ENCODE data around the gene CRYBG1. TPM values are rescaled to one million over a fixed set of nuclear protein-coding genes. Genes with fewer than 3 reads are reported as not detected.

CRYBG1 gene
- total and polyA plus RNA-seq, 10 of the 15 experiments (the other 5 are each of a cell fraction or from before 2014, with no cell fraction given), result 6.5 to 57.0 (median 25.2) TPM

DNA sequence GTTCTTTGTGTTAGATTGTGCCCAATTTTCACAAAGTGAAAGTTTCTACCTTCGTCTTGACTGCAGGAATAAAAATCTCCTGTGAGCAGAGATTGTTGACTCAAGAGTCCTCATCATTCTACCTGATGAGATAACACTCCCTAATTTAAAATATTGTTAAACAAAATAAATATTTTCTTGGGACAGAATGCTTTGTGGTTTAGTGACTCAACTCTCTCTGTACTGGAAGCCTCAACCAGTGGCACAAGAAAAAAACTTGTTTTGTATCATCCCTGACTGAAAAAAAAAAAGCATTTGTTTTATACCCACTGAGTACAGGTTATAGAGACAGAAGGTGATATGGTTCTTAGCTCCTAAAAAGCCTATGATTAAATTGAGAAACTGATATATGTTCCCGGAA lies 78.9 kb downstream of the CRYBG1 start:
- Histone ChIP-seq H3K27me3 (replicated peaks in 1 of 2; ENCODE audit: control insufficient read depth in 2 of 2, insufficient read depth in 2 of 2, low read length in 1 of 2) (no peaks in the 10 kb centered on the region; a peak in 2 of 4 replicates), H3K9me3 (replicated peaks; ENCODE audit: control insufficient read depth, insufficient read depth, low read length) (no peaks in the 10 kb centered on the region), H3K79me2 (ENCODE audit: control insufficient read depth, insufficient read depth, low read length) (no peaks in the 10 kb centered on the region), H2AFZ (ENCODE audit: control insufficient read depth, low read depth, low read length) (no peak overlapping the region), H3K27ac (ENCODE audit: control insufficient read depth, insufficient read depth) (no peak overlapping the region), H3K4me2 (ENCODE audit: control insufficient read depth, insufficient read depth) (no peak overlapping the region), H3K4me3 (no peak overlapping the region), H3K36me3 (ENCODE audit: control insufficient read depth in 2 of 2, insufficient read depth in 2 of 2, low read length in 1 of 2) (no peaks in the 10 kb centered on the region), H3K9ac (ENCODE audit: control insufficient read depth, insufficient read depth, low read length) (no peak overlapping the region), H3K4me1 (ENCODE audit: control insufficient read depth, insufficient read depth, low read length) (no peaks in the 10 kb centered on the region), H4K20me1 (ENCODE audit: control insufficient read depth, insufficient read depth) (no peaks in the 10 kb centered on the region)
- FAIRE-seq (no peak), DNase-seq (ENCODE audit: low read depth, low spot score) (no peak), ATAC-seq (no peak)
- in situ Hi-C loops (cut with MboI), result no loop called here
- CTCF ChIA-PET, result interaction anchor here (2.0 to 17.0 kb wide), 2 partner anchors 104 to 126 kb away, joined by 7 to 403 read pairs; no protein-coding TSS in a partner anchor
- 63% methylated on average over 2 of the region's 2 CpGs for WGBS (ENCODE audit: insufficient coverage, insufficient replicate concordance, low lambda C conversion rate, missing lambda C conversion rate)
- SMC1A ChIA-PET (ENCODE audit: uncharacterized antibody, unreplicated experiment), result interaction anchor here (0.6 to 2.6 kb wide), 3 partner anchors 70 to 310 kb away, joined by 3 to 6 read pairs (median 3); no protein-coding TSS in a partner anchor
- POLR2A ChIA-PET, result no interaction called here
- TF ChIP-seq GABPA (IDR thresholded peaks at IDR 0.05; ENCODE audit: low read depth), result no peak
- no peak for TF ChIP-seq RUNX3 (IDR thresholded peaks at IDR 0.05; ENCODE audit: low read length)
- no peak for TF ChIP-seq IKZF2 (IDR thresholded peaks at IDR 0.05)
- no peak for TF ChIP-seq DPF2 (IDR thresholded peaks at IDR 0.05)
- TF ChIP-seq NBN (IDR thresholded peaks at IDR 0.05), result no peak
- no peak for TF ChIP-seq SPI1 (IDR thresholded peaks at IDR 0.05; ENCODE audit: borderline replicate concordance, insufficient read depth, low read depth, low read length)
- TF ChIP-seq CHD1 (IDR thresholded peaks at IDR 0.05; ENCODE audit: low read depth, low read length), result no peak
- TF ChIP-seq, protein P1, sequence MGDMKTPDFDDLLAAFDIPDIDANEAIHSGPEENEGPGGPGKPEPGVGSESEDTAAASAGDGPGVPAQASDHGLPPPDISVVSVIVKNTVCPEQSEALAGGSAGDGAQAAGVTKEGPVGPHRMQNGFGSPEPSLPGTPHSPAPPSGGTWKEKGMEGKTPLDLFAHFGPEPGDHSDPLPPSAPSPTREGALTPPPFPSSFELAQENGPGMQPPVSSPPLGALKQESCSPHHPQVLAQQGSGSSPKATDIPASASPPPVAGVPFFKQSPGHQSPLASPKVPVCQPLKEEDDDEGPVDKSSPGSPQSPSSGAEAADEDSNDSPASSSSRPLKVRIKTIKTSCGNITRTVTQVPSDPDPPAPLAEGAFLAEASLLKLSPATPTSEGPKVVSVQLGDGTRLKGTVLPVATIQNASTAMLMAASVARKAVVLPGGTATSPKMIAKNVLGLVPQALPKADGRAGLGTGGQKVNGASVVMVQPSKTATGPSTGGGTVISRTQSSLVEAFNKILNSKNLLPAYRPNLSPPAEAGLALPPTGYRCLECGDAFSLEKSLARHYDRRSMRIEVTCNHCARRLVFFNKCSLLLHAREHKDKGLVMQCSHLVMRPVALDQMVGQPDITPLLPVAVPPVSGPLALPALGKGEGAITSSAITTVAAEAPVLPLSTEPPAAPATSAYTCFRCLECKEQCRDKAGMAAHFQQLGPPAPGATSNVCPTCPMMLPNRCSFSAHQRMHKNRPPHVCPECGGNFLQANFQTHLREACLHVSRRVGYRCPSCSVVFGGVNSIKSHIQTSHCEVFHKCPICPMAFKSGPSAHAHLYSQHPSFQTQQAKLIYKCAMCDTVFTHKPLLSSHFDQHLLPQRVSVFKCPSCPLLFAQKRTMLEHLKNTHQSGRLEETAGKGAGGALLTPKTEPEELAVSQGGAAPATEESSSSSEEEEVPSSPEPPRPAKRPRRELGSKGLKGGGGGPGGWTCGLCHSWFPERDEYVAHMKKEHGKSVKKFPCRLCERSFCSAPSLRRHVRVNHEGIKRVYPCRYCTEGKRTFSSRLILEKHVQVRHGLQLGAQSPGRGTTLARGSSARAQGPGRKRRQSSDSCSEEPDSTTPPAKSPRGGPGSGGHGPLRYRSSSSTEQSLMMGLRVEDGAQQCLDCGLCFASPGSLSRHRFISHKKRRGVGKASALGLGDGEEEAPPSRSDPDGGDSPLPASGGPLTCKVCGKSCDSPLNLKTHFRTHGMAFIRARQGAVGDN (IDR thresholded peaks at IDR 0.05), result no peak
- no peak for TF ChIP-seq CEBPB (IDR thresholded peaks at IDR 0.05; ENCODE audit: borderline replicate concordance in 1 of 2, low read depth in 2 of 2, low read length in 2 of 2)
- no peak for TF ChIP-seq BRCA1 (IDR thresholded peaks at IDR 0.05; ENCODE audit: low read depth, low read length)
- TF ChIP-seq RAD51 (IDR thresholded peaks at IDR 0.05), result no peak
- no peak for TF ChIP-seq POLR2AphosphoS5 (IDR thresholded peaks at IDR 0.05; ENCODE audit: low read length)
- no peak for TF ChIP-seq ZNF384 (IDR thresholded peaks at IDR 0.05; ENCODE audit: borderline replicate concordance, low read depth, low read length)
- TF ChIP-seq BACH1 (IDR thresholded peaks at IDR 0.05; ENCODE audit: borderline replicate concordance), result no peak
- RAD21 ChIA-PET (ENCODE audit: unreplicated experiment), result no interaction called here
- BruUV-seq (replicated peaks), result no TSS peak
- intact Hi-C loops (cut with micrococcal nuclease; ENCODE audit: unreplicated experiment), result no loop called here
